ENCODE data around the gene TMEM201.
A peak's percentile ranks its signal among the peaks of the same experiment; 100 is the strongest.
"Not testable (repeated sequence)": the region's sequence is repeated elsewhere in the genome, so short reads cannot be mapped to it uniquely, and the experiment has no call there.

Gene TMEM201
- total RNA-seq = 5.1 to 15.4 (median 11.7) reads per million in 4 donors

GRCh38 chr1:9588551-9589143, at the start of gene TMEM201:
TMEM201 (plus strand) TSS chr1:9588911; CDS start chr1:9588931, 20 bp downstream.
- DNase-seq = peak; percentile 90 to 96 (median 92)

- DNase-seq = peak; percentile 92 to 96 (median 92)
Observed at GRCh38 chr1:9539165-9539828, 49.4 kb upstream of the TMEM201 start, which contains the start of gene SLC25A33. SLC25A33 (plus strand) TSS chr1:9539465; CDS start chr1:9539692, 227 bp downstream.

- DNase-seq = peak; percentile 23 to 52 (median 40)
Observed at GRCh38 chr1:9539829-9540550, 48.7 kb upstream of the TMEM201 start.

- DNase-seq = no peak
Observed at GRCh38 chr1:9542430-9542829, 46.3 kb upstream of the TMEM201 start.

GRCh38 chr1:9544926-9545325, 43.8 kb upstream of the TMEM201 start:
- DNase-seq = no peak

- DNase-seq = no peak
Observed at GRCh38 chr1:9549955-9550546, 38.7 kb upstream of the TMEM201 start.

GRCh38 chr1:9551984-9552383, 36.7 kb upstream of the TMEM201 start:
- no peak for DNase-seq

GRCh38 chr1:9553736-9554144, 35.0 kb upstream of the TMEM201 start:
- DNase-seq = no peak

- DNase-seq = no peak
Observed at GRCh38 chr1:9555942-9556341, 32.8 kb upstream of the TMEM201 start.

GRCh38 chr1:9557624-9558023, 31.1 kb upstream of the TMEM201 start:
- no peak for DNase-seq

- DNase-seq = no peak
Observed at GRCh38 chr1:9558271-9558945, 30.3 kb upstream of the TMEM201 start.

GRCh38 chr1:9558946-9559545, 29.7 kb upstream of the TMEM201 start:
- DNase-seq = no peak

- DNase-seq = no peak
Observed at GRCh38 chr1:9559673-9560072, 29.0 kb upstream of the TMEM201 start.

- DNase-seq = not testable (repeated sequence)
Observed at GRCh38 chr1:9560090-9560489, 28.6 kb upstream of the TMEM201 start.

GRCh38 chr1:9561429-9561828, 27.3 kb upstream of the TMEM201 start:
- no peak for DNase-seq

- no peak for DNase-seq
Observed at GRCh38 chr1:9569267-9569666, 19.4 kb upstream of the TMEM201 start.

- DNase-seq = not testable (repeated sequence)
Observed at GRCh38 chr1:9570886-9571529, 17.7 kb upstream of the TMEM201 start.

GRCh38 chr1:9573723-9574122, 15.0 kb upstream of the TMEM201 start:
- DNase-seq = no peak

- no peak for DNase-seq
Observed at GRCh38 chr1:9575486-9575885, 13.2 kb upstream of the TMEM201 start.

- no peak for DNase-seq
Observed at GRCh38 chr1:9576903-9577302, 11.8 kb upstream of the TMEM201 start.

- DNase-seq = no peak
Observed at GRCh38 chr1:9577423-9577822, 11.3 kb upstream of the TMEM201 start.

- no peak for DNase-seq
Observed at GRCh38 chr1:9580942-9581341, 7.8 kb upstream of the TMEM201 start.

Measured in T-helper 1 cell (primary cell).